Lung microvascular endothelial cell (primary cell): ENCODE data around the gene RAB40C. TPM values are rescaled to one million over a fixed set of nuclear protein-coding genes. Genes with fewer than 3 reads are reported as not detected.

Experiments
- DNase-seq, 2 donors: peaks; one replicate each; pipeline versions ENCODE4 v3.0.0 to v3.0.0-alpha.2; 2010; ENCODE audit warnings: low read depth in 2 of 2
- total RNA-seq: library from RNA; depleted of rRNA; stranded (reverse); fragments of >200 nt; gene quantifications from 2 replicates; pipeline ENCODE4 v1.2.1, GENCODE V29; 2014

RAB40C gene
- total RNA-seq, 1 donor from 2014 or later: 10.9 TPM

GRCh38 chr16:644556-644955 lies 54.7 kb downstream of the RAB40C start:
- no peak for DNase-seq

GRCh38 chr16:645852-646678 lies 56.2 kb downstream of the RAB40C start:
- no peak for DNase-seq

- no peak for DNase-seq
Measured at GRCh38 chr16:646679-647172, 56.9 kb downstream of the RAB40C start.

GRCh38 chr16:647173-647902 lies 57.5 kb downstream of the RAB40C start:
- no peak for DNase-seq

GRCh38 chr16:648071-648780 lies 58.4 kb downstream of the RAB40C start:
- DNase-seq: peak in 1 of 2 donors; percentile 37

GRCh38 chr16:648781-649589 lies 59.1 kb downstream of the RAB40C start, which contains the start of gene WDR90:
Gene WDR90 (plus strand): TSS chr16:649365. CDS start chr16:649417, 52 bp downstream.
- DNase-seq: peak; percentile 91 to 94

- DNase-seq: no peak
Measured at GRCh38 chr16:649631-650030, 59.8 kb downstream of the RAB40C start.

GRCh38 chr16:651844-652243 lies 62.0 kb downstream of the RAB40C start:
- no peak for DNase-seq

- DNase-seq: no peak
Measured at GRCh38 chr16:652454-653305, 62.8 kb downstream of the RAB40C start.

GRCh38 chr16:654034-654433 lies 64.2 kb downstream of the RAB40C start:
- no peak for DNase-seq

GRCh38 chr16:657487-657886 lies 67.6 kb downstream of the RAB40C start:
- DNase-seq: no peak

- no peak for DNase-seq
Measured at GRCh38 chr16:658679-659571, 69.1 kb downstream of the RAB40C start.

- DNase-seq: no peak
Measured at GRCh38 chr16:659618-660017, 69.8 kb downstream of the RAB40C start.

- no peak for DNase-seq
Measured at GRCh38 chr16:660132-660458, 70.2 kb downstream of the RAB40C start.

GRCh38 chr16:660459-661183 lies 70.8 kb downstream of the RAB40C start:
- DNase-seq: peak; percentile 94

GRCh38 chr16:661184-661821 lies 71.4 kb downstream of the RAB40C start:
- DNase-seq: no peak

- DNase-seq: no peak
Measured at GRCh38 chr16:662095-662494, 72.2 kb downstream of the RAB40C start.

GRCh38 chr16:662597-662996 lies 72.7 kb downstream of the RAB40C start:
- no peak for DNase-seq
